ENCODE measurements around the gene MTA3.
A peak's percentile ranks its signal among the peaks of the same experiment; 100 is the strongest.

MTA3 gene

DNA sequence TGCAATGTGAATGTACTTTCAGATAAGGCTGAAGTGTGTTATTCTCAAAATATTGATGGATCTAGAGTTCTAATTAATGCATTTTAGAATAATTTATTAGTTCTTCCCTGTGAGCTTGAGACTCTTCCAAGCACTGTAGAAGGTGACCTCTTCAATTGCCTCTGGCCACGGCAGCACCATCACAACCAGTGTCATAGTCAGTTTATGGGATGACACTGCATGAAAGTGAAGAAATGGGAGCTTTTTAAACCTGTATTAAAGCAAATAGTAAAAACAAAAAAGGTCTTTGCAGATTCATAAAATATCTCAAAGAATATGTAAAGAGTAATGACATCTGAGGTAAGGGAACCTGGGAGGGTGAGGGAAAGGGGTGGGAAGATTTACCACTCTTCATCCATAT is 143.5 kb downstream of the MTA3 start:
- DNase-seq: no peak
- no peaks in the 10 kb centered on the region for H3K27me3 Mint-ChIP-seq (ENCODE audit: low read depth, poor library complexity)
- H3K4me3 Mint-ChIP-seq: no peak overlapping the region
- H3K9me3 Mint-ChIP-seq: no peaks in the 10 kb centered on the region
- H3K27ac Mint-ChIP-seq: peak overlapping the region; percentile 20
- TF ChIP-seq, protein P1, sequence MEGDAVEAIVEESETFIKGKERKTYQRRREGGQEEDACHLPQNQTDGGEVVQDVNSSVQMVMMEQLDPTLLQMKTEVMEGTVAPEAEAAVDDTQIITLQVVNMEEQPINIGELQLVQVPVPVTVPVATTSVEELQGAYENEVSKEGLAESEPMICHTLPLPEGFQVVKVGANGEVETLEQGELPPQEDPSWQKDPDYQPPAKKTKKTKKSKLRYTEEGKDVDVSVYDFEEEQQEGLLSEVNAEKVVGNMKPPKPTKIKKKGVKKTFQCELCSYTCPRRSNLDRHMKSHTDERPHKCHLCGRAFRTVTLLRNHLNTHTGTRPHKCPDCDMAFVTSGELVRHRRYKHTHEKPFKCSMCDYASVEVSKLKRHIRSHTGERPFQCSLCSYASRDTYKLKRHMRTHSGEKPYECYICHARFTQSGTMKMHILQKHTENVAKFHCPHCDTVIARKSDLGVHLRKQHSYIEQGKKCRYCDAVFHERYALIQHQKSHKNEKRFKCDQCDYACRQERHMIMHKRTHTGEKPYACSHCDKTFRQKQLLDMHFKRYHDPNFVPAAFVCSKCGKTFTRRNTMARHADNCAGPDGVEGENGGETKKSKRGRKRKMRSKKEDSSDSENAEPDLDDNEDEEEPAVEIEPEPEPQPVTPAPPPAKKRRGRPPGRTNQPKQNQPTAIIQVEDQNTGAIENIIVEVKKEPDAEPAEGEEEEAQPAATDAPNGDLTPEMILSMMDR (IDR thresholded peaks at IDR 0.05): no peak
- peaks cover 30% of the 10 kb centered on the region for H3K36me3 Mint-ChIP-seq (ENCODE audit: low read depth)
- no peaks in the 10 kb centered on the region for H3K4me1 Mint-ChIP-seq

- Mint-ChIP-seq H3K4me3 (no peak overlapping the region), H3K36me3 (ENCODE audit: low read depth) (peaks cover 27% of the 10 kb centered on the region), H3K27me3 (ENCODE audit: low read depth, poor library complexity) (no peaks in the 10 kb centered on the region), H3K9me3 (no peaks in the 10 kb centered on the region), H3K27ac (no peak overlapping the region), H3K4me1 (no peaks in the 10 kb centered on the region)
- DNase-seq: no peak
- TF ChIP-seq, protein P1 (IDR thresholded peaks at IDR 0.05): no peak
Measured at GRCh38 chr2:42712934-42713333, 144.5 kb downstream of the MTA3 start.

GRCh38 chr2:42713920-42714319 is 145.5 kb downstream of the MTA3 start:
- H3K4me1 Mint-ChIP-seq: no peaks in the 10 kb centered on the region
- no peaks in the 10 kb centered on the region for H3K27me3 Mint-ChIP-seq (ENCODE audit: low read depth, poor library complexity)
- no peak for DNase-seq
- peaks cover 20% of the 10 kb centered on the region for H3K36me3 Mint-ChIP-seq (ENCODE audit: low read depth)
- H3K27ac Mint-ChIP-seq: no peak overlapping the region
- H3K4me3 Mint-ChIP-seq: no peak overlapping the region
- TF ChIP-seq, protein P1 (IDR thresholded peaks at IDR 0.05): no peak
- H3K9me3 Mint-ChIP-seq: no peaks in the 10 kb centered on the region

DNA sequence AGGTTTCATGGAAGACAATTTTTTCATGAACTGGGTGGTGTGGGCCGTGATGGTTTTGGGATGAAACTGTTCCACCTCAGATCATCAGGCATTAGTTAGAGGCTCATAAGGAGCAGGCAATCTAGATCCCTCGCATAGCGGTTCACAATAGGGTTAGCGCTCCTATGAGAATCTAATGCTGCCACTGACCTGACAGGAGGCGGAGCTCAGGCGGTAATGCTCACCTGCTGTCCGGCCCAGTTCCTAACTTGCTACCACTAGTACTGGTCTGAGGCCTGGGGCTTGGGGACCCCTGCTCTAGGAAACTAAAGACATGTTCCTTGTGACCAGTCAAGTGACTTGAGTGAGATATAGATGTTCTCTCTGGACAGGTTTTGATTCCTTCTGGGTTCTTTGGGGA is 146.3 kb downstream of the MTA3 start:
- Mint-ChIP-seq H3K27ac (no peak overlapping the region), H3K27me3 (ENCODE audit: low read depth, poor library complexity) (no peaks in the 10 kb centered on the region), H3K9me3 (no peaks in the 10 kb centered on the region), H3K36me3 (ENCODE audit: low read depth) (peaks cover 15% of the 10 kb centered on the region), H3K4me1 (no peaks in the 10 kb centered on the region), H3K4me3 (no peak overlapping the region)
- DNase-seq: no peak
- TF ChIP-seq, protein P1 (IDR thresholded peaks at IDR 0.05): no peak

- no peak overlapping the region for H3K4me3 Mint-ChIP-seq
- peaks cover 4% of the 10 kb centered on the region for H3K36me3 Mint-ChIP-seq (ENCODE audit: low read depth)
- DNase-seq: no peak
- TF ChIP-seq, protein P1 (IDR thresholded peaks at IDR 0.05): no peak
- no peak overlapping the region for H3K27ac Mint-ChIP-seq
- H3K4me1 Mint-ChIP-seq: peaks cover 15% of the 10 kb centered on the region
- no peaks in the 10 kb centered on the region for H3K27me3 Mint-ChIP-seq (ENCODE audit: low read depth, poor library complexity)
- no peaks in the 10 kb centered on the region for H3K9me3 Mint-ChIP-seq
Measured at GRCh38 chr2:42721898-42722297, 153.5 kb downstream of the MTA3 start.

- no peak for DNase-seq
- Mint-ChIP-seq H3K27ac (peak overlapping the region; percentile 64), H3K27me3 (ENCODE audit: low read depth, poor library complexity) (no peaks in the 10 kb centered on the region), H3K4me1 (peaks cover 15% of the 10 kb centered on the region), H3K4me3 (no peak overlapping the region), H3K36me3 (ENCODE audit: low read depth) (peaks cover 8% of the 10 kb centered on the region), H3K9me3 (no peaks in the 10 kb centered on the region)
- TF ChIP-seq, protein P1 (IDR thresholded peaks at IDR 0.05): no peak
Measured at GRCh38 chr2:42722320-42723190, 154.1 kb downstream of the MTA3 start.

Data from nephron progenitor cell (in vitro differentiated cells).